HG03460 (cell line): Measurements from ENCODE around the gene GLIS1.

Experiments used
- ATAC-seq: cut with Tn5 transposase; IDR thresholded peaks from one replicate; pipeline ENCODE4 v1.9.1; 2021; ENCODE audit not compliant: unreplicated experiment

Gene GLIS1

DNA sequence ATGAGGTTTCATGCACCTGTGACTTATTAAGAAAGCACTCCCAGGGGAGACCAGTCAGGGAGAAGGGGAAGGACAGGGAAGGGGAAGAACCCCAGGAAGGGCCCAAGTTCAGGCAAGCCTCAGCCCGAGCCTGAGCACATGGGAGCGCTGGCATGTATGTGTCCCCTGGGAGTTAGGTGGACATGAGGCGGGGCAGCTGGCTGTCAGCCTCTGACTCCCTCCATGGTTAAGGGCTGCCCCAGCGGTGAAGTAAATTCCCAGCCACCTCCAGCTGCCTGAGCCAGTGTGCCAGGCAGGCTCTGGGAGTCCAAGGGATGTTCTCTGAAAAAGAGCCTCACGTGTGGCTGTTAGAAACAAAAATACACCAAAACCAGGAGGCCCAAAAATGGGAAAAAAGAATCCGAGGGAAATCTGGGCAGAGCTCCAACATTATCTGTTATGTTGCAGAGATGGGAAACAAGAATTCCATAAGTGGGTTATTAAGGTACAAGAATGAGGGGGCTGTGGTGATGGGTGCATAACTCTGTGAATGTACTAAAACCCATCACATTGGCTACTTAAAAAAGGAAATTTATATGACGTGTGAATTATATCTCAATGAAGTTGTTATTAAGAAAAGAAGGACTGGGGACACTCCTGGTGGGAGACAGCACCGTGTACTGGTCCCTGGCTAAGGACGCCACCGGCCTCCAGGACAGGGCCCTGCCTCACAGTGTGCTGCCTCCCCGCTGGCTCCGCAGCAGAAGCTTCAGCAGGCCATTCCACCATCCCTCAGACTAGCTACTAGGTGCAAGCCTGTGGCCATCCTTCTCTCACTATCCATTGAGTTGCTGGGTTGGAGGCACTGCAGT is 261.1 kb downstream of the GLIS1 start:
- no peak for ATAC-seq

DNA sequence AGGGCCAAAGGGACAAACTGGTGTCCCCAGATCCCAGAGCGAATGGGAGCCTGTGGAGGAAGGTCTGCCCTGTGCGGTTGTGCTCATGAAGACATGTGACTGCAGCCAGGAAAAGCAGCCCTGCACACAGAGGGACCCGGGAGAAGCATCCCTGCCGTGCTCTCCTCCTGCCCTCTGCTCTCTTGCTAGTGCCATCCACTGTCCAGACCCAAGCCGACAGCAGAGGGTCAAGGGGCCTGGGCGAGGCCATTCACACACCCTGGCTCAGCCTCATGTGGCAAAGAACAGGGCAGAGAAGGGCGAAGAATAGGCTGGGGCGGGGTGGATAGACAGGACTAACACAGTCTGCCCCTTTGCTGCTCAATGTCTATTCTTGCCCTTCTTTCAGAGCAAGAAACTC is 262.4 kb downstream of the GLIS1 start:
- no peak for ATAC-seq

- ATAC-seq = no peak
These were observed 263.3 kb downstream of the GLIS1 start for GRCh38 chr1:53475664-53476063.

DNA sequence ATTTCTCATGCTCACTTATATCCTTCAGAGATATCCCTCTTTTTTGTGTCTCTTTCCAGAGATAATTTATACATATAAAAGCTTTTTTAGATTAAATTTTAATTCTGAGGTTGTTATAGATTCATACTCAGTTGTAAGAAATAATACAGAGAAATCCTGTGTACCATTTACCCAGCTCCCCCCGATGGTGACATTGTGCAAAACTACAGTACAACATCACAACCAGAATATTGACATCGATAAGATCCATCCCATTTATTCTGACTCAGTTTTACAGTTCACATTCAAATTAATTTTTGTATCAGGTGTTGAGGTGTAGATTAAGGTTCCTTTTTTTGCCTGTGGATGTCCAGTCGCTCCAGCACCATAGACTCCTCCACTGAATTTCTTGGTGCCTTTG is 265.5 kb downstream of the GLIS1 start:
- no peak for ATAC-seq

DNA sequence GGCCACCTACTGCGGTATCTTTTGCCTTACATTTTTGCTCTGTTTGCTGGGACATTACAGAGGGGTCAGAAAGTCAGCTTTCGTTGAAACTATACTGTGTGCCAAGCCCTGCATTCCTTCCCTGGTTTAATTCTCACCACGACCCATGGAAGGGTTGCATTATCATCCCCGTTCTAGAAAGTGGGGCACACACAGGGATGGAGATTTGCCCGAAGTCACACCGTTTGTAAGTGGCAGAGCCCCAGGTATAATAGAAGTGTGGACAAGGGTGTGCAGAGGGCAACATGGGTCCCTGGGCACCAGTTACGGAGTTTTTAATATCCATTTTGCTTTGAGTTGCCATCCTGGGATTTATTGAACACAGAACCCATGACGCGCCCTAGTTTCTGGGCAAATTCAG is 268.0 kb downstream of the GLIS1 start:
- no peak for ATAC-seq

DNA sequence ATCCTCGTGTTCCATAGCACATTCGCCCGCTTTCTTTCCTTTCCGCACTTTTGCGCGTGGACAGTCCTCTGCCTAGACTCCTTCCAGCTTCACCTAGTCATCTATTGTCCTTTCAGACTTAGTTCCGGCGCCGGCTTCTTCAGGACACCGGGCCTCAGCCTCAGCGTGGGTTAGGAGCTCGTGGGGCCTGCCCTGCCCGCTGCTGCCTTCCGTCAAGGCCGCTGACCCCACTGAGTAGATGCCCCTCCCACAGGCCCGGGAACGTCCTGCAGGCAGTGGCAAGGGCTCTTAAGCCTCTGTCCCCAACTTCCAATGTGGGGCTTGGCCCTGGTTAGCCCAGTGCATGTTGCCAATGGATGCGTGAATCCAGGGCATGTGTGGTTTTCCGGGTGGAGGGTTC is 268.4 kb downstream of the GLIS1 start:
- ATAC-seq = no peak

DNA sequence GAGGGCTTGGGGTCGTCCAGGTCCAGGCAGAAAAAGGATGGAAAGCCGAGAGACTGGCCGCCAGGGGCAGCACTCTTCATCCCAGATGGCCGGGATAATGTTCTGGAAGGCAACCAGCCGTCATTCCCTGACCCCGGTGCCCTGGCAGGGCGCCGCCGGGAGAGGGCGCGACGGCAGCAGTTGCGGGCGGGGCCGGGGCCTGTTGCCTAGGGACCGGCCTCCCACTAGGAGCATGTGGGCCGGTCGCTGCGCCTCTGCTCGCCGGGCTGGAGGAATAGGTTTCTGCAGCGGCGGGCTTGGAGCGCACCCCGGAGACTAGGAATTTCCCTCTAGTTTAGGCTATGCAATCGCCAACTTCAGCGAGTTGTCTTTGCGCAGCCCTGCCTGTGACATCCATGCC is 268.8 kb downstream of the GLIS1 start:
- no peak for ATAC-seq

- ATAC-seq = no peak
These were observed 269.6 kb downstream of the GLIS1 start for GRCh38 chr1:53469373-53469772.

- ATAC-seq = no peak
These were observed 270.6 kb downstream of the GLIS1 start for GRCh38 chr1:53468374-53468773.

DNA sequence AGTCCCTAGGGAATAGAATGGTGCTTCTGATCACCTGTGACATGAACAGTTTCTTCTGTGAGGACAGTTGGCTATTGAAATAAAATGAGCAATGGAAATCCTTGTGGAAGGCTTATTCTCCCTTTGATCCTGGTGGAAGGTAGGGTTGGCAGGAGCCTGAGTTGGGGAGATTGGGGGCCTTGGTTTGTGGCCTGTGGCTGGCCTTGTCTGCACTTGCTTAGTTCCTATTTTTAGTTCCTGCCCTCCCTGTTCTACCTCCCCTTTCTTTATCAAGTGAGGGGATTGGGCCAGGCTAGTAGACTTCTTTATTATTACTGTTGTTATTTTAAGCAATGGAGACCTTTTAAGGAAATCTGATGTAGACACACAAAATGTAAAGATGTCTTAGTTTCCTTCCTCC is 271.6 kb downstream of the GLIS1 start:
- no peak for ATAC-seq

- ATAC-seq = no peak
These were observed 273.7 kb downstream of the GLIS1 start for GRCh38 chr1:53465023-53465957.

DNA sequence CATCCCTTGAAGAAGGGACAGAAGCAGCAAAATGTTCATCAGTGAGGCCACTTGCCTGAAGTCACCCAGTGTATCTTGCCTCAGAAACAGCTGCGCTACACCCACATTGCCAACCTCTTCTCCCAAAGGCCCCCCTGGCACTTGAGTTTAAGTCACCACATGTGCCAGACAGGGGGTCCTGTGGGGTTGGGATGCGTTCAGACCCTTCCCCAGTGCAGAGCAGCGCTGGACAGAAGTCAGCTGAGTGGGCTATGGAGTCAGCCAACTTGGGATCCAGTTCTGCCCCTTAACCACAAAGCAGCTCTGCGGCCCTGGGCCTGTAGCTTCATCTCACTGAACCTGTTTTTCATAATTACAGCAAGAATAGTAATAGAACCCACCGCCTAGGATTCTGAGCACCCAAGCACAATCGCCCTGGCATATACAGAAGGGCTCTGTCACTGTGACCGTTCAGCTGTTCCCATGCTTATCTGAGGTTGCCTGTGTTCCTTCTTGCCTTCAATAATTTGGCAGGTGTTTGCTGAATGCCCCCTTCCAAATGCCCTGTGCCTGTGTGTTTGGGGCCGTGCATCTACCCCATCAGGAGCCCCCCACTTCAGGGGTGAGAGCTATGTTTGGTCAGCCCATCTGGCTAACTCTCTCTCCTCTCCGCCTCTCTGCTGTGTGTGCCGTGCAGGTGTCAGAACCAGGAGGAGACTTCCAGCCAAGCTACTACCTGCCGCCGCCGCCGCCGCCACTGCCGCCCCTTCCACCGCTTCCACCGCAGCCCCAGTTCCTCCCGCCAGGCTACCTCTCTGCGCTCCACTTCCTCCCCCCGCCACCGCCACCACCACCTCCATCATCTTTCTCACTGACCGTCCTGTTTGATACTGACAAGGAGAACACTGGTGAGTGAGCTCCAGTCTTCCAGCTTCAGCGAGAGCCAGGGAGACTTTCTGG is 274.7 kb downstream of the GLIS1 start:
- no peak for ATAC-seq

GRCh38 chr1:53462769-53463501 is 276.0 kb downstream of the GLIS1 start:
- ATAC-seq = no peak

DNA sequence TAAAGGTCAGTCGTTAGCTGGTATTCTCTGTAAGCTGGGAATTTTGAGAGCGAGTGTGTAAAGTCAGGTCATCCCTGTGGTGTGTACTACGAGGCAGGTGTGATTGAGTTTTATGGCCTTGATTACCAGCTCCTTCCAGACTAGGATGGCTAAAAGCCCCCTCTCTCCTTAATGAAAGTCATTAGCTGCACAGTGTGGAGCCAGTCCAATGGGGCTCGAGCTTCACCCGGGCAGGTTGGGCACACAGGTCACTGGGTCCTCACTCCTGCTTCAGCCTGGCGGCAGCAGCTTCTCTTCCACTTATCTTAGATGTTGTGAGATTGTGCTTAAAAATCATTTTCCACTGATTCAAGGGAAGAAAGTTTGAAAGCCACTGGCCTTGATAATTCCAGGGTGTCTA is 276.8 kb downstream of the GLIS1 start:
- no peak for ATAC-seq

GRCh38 chr1:53461323-53462044 is 277.5 kb downstream of the GLIS1 start:
- no peak for ATAC-seq

DNA sequence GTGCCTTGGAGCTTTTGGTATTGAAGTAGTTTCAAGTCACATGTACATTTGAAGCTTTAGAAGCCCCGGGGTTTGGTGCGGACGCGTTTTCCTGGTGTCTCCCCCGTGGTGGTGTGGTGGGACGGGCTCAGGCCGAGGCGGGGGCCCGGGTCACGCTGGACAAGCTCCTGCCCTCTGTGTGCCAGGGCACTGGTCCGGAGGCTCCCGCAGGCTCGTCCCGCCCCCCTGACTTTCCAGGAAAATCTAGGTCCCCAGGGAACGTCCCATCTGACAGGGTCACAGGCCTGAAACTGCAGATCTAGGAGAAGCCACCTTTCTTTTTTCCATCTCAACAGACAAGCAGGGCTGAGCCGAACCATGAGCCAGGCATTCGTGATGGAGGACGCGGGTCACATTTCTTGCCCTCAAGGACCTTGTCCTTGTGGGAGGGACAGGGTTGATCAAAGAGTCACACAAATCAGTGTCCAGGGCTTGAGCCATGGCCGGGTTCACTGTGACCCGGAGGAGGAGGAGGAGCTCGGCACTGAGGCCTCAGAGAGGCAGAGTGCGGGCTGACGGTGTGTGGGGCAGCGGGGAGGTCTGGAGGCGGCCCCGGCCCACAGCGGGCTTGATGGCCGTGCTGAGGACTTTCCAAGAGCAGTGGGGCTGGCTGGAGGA is 278.2 kb downstream of the GLIS1 start:
- no peak for ATAC-seq

DNA sequence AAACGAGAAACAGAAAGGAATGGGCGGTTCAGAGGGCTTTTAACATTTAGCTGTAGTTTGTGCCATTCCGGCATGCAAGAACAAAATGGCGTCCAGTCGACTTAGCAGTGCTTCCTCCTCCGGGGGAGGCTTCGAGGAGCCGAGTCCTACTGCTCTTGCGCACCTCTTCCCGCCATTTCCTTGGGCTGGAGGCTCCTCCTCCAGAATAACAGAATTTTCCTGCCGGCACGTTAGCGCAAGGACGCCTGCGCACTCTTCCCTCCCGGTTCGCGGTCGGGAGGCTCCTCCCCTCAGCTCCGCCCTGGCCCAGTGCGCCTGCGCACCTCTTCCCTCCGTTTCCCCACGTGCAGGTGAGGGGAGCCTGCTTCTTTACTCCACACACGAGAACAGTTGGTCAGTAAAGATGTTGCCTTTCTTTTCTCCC is 278.7 kb downstream of the GLIS1 start:
- no peak for ATAC-seq

- ATAC-seq = no peak
These were observed 279.4 kb downstream of the GLIS1 start, which contains the start of gene DMRTB1 for GRCh38 chr1:53459321-53460175. TSS of gene DMRTB1 (plus strand) at chr1:53459399. CDS start at chr1:53459454, 55 bp downstream.
